ENCODE results near the gene GNAS-AS1.

GNAS-AS1 gene

DNA sequence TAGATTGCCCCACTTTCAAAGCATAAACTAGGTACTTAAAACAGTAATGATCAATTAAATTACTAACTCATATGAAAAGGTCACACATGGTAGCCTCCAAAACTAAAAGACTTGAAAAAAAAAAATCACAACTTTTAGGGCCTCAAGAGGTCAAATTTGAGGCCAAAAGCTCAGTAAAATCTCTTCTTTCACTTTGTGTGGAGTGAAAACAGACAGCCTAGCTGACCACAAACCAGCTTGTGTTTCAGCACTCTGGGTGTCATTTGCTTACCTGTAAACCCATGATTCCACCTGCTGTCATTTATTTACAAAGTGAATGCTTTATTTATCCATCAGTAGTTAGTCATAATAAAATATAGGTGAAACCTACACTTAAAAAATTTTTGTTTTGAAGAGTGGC lies 35.8 kb upstream of the GNAS-AS1 start:
- no peak for DNase-seq (ENCODE audit: low spot score)

DNA sequence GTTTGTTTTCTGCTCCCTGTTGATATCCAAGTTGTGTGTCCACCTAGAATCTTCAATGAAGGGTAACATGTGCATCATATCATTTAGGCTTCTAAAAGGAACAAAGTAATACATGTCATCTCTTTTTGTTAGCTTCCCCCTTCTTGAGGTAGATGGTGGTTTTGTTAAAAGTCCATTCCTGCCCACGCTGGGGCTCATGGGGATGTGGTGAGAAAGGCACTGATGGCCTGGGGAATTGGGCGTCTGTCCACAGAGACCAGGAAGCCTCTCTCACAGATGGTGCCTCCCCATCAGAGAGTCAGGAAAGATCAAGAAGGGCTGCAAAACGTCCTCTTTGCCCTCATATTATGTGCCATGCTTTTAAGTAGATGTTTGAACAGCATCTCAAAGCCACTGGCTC lies 34.3 kb upstream of the GNAS-AS1 start:
- no peak for DNase-seq (ENCODE audit: low spot score)

DNA sequence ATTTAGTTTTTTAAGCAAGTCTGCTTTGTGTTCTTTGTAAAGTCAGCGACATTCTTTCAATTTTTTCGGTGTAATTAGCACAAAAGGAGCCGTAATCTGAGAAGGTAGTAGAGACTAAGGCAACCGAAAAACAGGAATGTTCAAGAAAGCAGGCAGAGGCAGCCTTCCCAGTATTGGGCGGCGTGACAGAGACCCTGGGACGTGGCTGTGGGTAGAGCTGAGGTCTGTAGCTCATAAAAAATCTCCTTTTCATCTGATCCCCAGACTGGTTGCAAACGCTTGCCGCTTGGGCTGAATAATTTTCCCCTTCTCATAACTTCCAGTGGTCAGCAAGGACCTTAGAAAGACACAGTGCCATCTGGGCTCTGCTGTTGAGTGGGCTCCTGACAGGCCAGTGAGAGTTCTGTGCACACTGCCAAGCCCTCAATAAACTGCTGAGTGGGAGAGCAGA lies 32.6 kb upstream of the GNAS-AS1 start:
- DNase-seq (ENCODE audit: low spot score): no peak

DNA sequence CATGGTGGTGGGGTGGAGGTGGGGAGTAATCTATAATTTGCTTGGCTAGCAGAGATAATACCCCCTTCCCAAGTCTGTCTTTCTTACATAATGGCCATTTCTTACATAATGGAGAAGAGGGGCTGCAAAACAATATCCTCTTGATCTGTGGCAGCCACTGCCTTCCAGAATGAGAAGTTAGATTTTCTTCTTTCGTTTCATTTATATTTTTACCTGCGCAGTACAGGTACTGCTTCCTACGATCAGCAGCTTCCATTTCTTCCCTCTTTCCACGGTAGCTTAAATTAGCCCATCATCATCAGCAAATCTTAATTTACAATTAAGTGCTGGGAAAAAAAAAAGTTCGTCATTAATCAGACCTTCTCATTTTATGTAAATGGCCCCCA lies 32.0 kb upstream of the GNAS-AS1 start:
- DNase-seq (ENCODE audit: low spot score): no peak

DNA sequence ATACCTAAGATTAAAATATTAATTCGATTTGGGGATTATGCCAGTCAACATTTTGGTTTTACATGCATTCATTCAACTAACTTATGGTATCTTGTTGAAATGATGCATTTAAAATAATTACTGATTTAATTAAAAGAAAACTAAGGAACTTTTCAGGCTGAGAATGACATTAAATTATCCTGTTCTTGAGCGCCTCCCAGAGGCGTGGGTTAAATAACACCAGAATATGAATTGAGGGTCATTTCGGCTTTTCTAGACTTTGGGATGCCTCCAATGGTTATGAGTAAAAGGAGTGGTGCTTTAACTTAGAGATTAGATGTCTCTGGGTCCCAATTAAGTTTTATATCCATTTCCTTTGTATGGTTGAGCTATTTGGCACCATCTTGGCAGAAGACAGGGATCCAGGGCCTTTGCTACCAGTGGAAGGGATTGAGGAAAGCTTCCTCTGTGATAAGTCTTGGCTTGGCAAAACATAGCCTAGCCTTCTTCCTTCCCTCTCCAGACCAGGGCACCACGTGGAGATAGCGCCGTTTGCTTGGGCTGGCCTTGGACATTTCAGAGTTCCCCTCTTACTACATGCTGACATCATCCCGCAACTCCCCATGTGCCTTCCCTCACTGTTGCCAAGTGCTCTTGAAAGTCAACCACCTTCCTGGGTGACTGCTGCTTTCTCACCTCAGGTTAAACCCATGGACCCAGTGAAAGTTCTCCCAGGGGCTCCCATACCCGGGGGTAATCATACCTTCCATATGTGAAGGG lies 30.5 kb upstream of the GNAS-AS1 start:
- DNase-seq (ENCODE audit: low spot score): peak; percentile 16

DNA sequence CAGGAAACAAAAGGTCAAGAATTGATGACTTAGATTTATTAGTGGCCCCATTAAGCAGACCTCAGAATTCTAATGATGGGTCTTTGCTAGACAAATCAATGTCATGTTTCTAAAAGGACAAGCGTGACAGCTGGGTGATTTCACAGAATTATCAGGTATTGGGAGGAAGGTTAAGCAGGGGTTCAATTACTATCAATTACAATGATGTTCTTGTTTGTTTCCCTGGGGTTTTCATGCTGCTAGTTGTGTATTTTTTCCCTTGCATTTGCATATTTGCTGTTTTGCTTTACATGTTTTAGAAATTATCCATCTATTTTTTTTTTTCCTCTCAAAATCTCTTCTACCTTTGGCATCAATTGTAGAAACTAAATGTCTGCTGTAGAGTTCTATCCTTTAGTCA lies 29.7 kb upstream of the GNAS-AS1 start:
- DNase-seq (ENCODE audit: low spot score): no peak

DNA sequence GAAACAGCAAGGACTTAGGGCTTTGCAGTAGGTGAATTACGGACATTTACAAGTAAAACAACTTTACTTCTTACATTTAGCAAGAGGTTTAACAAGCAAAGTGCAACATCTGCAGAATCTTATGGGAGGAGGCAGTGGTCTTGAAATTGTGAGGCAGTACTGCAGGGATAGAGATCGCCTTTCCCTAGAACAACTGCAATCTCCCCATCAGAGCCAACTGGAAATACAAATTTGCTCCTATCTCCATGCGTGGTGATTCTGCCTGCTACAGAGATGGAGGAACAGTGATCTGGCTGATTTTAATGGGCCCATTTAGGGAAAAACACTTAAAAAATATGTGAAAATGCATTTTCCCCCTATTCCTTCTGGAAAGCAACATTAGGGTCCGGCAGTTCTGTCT lies 27.7 kb upstream of the GNAS-AS1 start:
- no peak for DNase-seq (ENCODE audit: low spot score)

DNA sequence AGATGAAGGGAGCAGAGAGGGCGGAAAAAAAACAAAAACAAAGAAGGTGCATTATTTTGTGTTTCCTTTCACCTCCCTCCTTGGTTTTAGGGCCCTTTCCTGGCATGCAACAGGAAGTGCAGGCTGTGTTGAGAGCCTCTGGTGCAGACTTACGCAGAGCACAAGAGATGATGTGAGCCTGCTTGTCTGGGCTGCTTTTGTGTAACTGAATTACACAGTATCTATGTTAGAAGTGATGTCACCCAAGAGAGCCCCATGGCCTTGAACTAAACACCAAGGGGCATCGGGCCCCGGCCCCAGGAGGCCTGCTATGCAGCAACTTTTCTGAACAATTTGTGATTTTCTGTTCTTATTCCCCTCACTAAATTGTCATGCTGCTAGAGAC lies 27.3 kb upstream of the GNAS-AS1 start:
- no peak for DNase-seq (ENCODE audit: low spot score)

DNA sequence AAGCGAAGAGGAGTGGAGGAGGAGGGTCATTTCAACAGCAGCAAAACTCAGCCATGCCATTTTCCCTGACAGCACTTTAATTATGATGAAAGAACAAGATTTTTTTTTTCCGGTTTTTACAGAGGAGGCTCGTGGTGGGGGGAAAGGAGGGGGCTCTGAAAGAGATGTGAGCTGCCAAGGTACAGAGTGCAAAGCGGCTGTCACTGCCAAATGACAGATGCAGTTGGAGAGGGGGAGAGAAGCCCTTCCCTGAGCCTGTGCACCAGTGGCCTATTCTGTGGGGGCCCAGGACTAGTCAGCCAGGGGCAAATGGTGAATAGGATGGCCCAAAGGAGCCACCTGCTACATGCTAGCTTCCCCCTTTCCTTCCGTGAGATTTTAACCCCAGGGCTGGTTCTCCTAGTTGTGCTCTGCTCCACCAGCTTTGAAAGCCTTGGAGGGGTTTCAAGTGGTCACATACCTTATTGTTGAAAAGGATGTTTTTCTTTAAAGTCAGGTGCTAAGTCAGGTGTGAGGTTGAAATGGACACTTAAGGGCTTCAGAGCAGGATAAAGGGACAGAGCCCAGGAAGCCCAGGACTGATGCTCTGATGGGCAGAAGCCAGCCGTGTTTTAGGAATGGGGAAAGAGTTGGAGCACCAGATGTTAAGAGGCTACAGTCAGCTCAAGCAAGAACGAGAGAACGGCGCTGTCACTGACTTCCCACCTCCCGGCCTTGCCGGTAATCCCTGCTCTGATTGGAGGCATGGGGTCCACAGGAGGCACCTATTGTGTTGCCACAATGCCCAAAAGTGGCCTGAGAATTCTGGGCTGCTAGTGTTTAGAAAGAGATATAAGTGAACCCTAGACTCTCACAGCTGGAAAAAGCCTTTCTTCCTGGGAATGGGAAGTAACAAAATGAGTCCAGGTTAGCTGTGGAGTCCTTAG lies 26.6 kb upstream of the GNAS-AS1 start:
- DNase-seq (ENCODE audit: low spot score): no peak

DNA sequence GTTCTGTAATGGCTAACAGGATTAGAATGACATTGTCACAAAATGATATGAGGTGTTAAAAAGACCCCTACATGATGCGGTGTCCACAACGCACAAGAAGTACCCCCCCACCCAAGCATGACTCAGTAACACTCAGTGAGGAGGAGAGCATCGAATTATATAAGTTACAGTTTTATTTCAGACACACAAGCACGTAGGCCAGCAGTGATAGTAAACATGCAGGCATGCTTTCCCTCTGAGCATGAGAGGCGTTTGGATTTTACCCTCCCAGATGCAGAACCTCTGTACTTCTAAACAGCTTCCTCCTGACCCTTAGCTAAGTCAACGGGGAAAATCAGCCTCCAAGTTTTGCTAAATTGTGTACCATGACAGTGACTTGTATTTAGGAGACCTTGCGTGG lies 25.7 kb upstream of the GNAS-AS1 start:
- DNase-seq (ENCODE audit: low spot score): no peak

DNA sequence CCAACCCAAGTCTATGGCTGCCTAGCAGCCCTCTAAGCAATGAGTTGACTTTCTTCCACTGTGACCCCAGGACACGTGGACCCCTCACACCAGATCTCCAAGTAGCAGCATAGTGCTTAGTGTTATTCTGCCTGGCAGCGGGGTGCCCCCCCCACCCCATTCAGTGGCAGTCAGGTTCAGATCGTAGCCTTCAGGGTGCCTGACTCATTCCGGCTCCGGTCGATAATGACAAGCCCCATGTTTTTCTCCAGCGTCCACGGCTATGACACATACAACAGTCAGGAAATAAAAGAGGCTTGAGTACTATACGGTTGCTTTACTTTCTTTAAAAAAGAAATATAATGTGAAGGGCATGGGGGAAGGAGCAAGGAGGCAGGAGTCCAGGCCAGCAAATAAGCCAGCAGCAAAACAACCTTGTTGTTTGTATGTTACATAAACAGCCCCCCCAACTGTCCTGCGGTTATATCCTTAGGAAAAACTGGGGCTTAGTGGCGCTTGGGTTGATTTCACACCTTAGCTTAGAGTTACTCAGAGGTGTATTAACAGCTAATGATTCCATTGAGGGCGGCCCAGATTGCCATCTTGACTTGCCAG lies 24.9 kb upstream of the GNAS-AS1 start:
- DNase-seq (ENCODE audit: low spot score): no peak

DNA sequence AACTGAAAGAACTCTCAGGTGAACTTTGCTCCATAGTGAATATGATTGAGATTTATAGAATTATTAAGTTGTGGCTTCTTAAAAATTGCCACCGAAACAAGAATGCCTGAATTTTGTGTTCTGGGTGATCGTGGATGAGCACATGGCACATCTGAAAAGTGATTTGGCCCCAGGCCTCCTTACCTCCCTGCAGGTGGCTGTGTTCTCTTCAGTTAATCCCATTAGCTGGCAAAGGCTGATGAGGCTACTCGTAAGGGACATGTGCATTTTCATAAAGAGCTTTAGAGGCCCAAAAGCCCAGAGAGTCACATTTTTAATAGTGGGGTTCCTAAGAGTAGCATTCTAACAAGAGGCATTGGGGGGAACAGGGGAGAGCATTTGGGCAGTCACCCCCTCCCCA lies 24.4 kb upstream of the GNAS-AS1 start:
- DNase-seq (ENCODE audit: low spot score): no peak

DNA sequence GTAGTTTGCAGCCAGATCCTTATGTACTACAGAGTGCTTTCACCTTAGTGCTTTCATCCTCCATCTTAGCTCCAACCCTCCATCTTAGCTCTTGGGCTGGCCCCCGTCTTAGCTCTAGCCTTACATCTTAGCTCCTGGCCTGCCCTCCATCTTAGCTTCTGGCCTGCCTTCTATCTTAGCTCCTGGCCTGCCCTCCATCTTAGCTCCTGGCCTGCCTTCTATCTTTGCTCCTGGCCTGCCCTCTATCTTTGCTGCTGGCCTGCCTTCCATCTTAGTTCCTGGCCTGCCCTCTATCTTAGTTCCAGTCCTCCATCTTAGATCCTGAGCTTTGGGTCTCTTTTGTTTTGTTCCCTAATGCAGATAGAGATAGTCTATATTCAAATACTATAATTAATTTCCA lies 23.8 kb upstream of the GNAS-AS1 start:
- DNase-seq (ENCODE audit: low spot score): no peak

DNA sequence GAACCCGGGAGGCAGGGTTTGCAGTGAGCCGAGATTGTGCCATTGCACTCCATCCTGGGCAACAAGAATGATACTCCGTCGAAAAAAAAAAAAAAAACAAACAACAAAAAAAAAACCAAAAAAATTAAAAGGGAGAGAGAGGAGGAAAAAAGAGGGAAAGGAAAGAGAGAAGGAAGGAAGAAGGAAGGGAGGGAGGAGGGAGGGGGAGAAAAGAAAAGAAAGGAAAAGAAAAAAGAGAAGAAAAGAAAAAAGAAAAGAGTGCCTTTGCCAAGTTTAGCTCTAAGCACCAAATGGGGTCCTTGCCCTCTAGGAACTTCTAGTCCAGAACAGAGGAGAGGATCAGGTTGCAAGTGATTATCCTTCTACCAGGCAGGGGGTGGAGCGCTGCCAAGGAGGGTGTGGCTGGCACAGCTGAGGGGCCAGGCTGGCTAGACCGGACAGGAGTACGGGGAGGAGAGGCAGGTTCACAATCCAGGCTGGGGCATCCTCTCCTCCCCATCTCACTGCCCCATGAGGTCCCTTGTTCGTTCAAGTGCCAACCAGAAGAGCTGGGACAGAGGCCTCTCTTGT lies 20.9 kb upstream of the GNAS-AS1 start:
- DNase-seq (ENCODE audit: low spot score): no peak

DNA sequence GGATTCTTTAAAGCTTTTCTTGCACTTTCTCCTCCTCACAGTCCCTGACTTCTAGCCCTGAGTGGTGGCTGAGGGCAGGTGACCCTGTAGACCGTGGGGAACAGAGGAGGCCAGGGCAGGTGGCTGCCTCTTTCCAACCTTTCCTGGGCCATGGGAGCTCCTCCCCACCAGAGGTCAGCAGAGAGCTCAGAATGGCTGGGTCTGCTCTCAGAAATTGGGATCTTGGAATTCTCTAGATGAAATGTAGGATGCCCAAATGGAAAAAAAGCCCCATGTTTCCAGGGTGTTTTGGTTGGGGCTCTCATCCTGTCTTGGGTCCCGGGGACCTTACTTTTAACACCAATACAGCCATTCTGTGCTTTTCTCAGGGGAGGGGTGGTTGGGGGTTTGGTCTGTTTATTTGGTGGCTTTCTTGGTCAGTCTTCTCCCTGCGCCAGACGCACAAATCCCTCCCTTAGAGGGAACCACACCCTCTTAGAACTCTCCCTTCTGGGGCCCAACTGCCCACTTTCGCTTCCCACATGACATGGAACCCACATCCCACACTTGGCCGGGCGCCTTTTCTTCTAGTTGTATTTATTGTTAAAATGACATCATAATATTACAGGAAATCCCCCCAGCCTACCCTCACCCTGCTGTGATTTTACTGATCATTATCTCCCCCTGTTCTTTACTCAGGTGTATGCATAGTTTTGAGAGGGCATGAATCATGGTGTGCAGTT lies 19.8 kb upstream of the GNAS-AS1 start:
- DNase-seq (ENCODE audit: low spot score): peak; percentile 55

DNA sequence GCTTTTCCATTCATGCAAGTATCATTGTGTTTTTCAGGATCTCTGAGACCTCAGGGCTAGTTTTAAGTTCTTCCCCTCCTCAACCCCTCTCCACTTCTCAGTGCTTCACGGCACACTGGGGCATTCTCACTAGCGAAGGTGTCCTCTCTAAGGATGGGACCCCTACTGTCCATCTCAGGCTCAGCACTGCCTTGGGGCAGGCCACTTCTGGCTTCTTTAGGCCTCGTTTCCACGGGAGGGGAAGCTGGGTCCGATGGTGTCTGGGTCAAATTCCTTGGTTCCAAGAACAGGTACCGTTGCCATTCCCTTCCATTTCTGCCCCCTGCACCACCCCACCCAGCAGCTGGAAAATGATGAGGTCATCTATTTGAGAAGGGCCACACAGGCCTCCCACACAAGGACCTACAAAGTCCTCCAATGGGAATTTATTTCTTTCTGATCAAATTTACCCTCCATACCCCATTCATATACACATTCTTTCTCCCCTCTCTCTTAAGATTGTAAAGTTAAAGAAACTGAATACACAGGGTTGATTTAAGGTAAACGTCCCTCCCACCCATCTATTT lies 19.0 kb upstream of the GNAS-AS1 start:
- DNase-seq (ENCODE audit: low spot score): no peak

DNA sequence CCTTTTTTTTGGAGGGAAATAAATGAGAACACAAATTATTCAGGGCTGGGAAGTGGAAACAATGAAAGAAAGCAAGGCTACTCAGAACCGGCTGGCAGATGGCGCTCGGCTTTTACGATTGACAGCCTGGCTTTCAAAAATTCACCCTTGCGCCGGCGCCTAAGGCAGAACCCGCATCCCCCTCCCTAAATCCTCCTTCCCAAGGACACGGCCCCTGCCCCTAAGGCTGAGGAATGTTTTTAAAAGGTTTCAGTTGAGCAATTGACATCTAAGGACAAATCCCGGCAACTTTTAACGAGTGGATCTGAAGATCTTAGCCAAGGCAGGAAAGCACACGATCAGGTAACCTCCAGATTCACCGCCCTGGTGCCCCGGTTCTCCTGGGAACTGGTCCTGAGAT lies 18.1 kb upstream of the GNAS-AS1 start:
- no peak for DNase-seq (ENCODE audit: low spot score)

DNA sequence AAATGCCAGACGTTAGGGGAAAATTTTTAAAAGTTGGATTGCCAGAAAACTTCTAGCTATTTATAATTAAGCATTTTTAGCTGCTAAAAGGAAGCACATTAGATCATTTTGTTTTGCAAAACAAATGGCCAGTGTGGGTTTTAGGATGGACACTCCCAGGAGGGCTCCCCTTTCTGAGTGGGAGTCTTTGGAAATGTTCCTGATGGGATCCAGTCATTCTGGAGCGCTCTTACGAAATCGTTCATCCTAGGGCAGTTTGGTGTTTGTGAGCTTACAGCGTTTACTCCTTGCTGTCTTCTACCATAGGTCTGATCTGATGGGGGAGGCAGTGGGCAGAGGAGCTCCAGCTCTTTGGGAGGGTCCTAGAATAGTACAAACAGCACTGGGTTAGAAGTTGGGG lies 16.5 kb upstream of the GNAS-AS1 start:
- DNase-seq (ENCODE audit: low spot score): no peak

DNA sequence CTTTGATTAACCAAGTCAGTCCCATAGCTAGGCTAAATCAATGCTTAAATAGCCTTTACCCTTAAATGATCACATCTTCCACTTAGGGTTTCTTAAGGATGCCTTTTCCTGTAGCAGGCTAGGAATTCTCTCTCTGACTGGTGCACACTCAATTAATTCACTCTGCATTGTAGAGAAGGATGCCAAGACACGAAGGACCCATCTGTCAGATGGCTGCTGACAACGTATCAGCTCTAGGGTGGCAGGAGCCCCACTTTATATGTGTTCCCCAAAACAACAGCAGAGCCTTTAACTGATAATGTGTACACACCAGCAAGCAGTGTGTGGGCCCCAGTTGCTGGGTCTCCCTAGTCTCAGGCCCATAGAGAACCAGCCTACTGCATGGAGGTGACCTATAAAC lies 15.1 kb upstream of the GNAS-AS1 start:
- DNase-seq (ENCODE audit: low spot score): no peak

DNA sequence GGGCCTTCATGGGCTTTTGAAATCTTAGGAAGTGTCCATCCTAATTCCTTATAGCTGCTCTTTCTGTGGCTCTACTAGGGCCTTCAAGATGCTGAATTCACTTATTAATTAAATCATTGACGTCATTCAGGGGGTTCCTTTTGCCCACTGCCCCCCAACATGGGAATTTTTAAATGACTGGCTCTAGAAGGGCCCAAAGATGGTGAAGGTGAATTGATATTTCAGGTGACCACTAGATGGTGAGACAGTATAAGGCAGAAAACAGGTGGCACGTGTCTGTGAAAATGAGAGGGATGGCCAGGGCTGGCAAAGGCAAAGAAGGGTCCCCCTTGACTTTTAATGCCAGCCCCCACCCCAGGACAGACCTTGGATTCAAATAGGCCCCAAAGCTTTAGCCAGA lies 13.6 kb upstream of the GNAS-AS1 start:
- peak; percentile 13 for DNase-seq (ENCODE audit: low spot score)

DNA sequence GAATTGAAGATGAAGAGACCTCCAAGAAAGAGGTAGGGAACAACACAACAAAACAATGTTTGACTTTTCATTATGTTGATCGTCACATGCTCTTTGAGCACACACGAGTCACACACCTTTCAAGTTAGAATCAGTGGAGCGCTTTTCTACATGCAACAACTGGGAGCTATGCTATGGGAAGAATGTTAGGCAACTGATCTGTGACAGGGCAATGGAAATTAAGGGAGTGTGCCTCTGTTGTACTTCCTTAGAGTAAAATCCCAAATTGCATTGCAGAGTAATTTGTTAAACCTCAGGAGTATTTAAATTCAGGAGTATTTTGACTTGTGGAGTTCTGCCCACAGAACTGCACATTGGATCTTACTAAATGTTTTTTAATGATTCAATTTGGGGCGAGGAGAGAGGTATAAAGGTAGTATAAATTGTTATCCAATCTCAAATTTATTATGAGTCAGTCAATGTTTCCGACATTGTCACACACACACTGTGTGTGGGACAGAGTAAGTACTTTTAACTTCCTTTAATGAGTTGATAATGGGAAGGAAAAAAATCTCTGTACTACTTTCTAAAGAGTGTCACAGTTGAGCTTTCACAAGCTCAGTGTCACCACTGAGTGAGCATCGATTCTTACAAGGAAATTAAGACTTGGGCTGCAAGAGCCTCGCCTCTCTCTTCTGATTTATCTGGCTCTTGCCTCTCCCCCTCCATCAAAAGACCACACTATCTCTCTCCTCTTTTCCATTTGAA lies 12.5 kb upstream of the GNAS-AS1 start:
- no peak for DNase-seq (ENCODE audit: low spot score)
